Measurements from ENCODE around the gene PAPPA2.

PAPPA2 gene

DNA sequence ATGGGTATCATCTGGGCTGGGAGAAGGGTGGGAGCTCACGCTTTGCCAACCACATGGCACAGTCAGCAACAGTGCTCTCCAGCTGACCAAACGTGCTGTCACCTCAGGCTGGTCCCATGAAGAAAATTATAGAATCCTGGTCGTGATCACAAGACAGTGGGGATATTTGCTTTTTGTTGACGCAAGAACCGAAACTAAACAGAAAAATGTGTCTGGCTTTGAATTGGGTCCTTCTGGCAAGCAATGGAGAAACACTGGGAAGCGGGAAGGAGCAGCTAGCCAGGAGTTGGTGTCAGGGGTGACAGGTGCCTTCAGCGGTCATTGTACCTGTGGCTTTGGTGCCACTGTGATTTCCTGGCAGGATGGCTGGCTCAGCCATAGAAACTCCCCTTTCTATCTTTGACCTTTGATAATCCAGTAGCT lies 304.8 kb downstream of the PAPPA2 start:
- DNase-seq (ENCODE audit: low read depth), result no peak

DNA sequence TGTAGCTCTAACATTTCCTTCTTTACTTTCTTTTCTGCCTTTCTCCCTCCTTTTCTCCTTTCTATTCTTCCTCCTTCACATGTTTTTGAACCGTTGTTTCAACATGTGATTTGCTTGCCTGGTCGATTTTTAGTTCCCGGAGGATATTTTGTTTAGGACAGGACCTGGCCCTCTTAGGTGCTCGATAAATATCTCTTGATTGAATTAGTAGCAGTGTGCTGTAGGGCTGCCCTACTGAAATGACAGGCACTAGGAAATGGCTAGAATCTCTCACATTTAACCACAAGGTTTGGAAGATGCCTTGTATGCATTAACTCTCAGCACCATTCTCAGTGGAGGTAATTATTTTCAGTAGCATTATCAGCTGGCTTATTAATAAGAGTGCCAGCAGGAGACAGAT lies 305.6 kb downstream of the PAPPA2 start:
- DNase-seq (ENCODE audit: low read depth), result no peak

GRCh38 chr1:176770066-176770465 lies 307.1 kb downstream of the PAPPA2 start:
- no peak for DNase-seq (ENCODE audit: low read depth)

DNA sequence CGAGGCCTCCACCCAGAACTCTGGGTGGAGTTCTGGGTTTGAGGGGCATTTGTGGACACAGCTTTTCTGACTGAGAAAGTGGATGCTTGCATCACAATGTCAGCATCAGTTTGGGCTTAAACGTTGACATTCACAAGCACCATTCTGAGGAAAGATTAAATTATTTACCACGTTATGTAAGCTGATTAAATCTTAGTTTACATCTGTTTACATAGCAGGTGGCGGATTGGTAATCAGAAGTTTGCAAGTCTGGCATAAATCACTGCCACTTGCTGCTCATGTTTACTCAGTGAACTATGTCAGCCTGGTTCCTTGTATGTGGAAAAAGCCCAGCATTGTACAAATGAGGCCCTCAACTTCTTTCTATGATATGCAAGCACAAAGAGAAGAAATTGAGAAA lies 310.1 kb downstream of the PAPPA2 start:
- no peak for DNase-seq (ENCODE audit: low read depth)

DNA sequence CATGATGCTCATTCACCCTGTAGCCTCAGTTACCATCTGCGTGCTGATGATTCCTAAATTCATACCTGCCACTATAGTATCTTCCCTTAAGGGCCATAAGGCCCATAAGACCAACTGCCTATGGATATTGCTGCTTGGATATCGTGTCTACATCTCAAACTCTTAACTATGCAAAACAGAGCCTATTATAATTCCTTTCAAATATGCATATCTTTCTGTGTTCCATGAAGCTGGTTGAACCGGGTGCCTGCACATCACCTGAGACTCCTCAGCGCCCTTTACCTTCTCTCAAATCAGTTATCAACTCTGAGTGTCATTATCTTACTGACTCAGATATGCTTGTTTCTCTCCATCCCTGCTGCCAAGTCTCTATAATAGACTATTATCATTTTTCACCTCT lies 311.2 kb downstream of the PAPPA2 start:
- no peak for DNase-seq (ENCODE audit: low read depth)

- DNase-seq (ENCODE audit: low read depth), result no peak
These were observed 312.4 kb downstream of the PAPPA2 start for GRCh38 chr1:176775378-176775777.

DNA sequence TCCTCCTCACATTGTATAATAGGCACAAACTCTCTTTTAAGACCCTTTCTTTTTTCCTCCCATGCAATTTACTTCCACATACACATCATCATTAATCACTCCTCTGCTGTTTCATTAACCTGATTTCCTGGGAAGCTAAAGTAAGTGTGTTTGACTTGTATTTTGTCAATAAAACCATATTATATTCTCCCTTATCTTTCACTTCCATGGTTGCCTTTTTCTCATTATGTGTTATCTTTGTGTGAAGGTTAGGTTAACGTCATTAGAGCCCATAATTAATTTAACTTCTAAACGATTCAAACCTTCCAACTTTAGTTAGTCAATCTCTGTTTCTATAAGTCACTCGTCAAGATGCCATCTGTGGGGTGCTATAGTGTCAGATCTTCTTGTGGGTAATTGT lies 313.0 kb downstream of the PAPPA2 start:
- DNase-seq (ENCODE audit: low read depth), result no peak

DNA sequence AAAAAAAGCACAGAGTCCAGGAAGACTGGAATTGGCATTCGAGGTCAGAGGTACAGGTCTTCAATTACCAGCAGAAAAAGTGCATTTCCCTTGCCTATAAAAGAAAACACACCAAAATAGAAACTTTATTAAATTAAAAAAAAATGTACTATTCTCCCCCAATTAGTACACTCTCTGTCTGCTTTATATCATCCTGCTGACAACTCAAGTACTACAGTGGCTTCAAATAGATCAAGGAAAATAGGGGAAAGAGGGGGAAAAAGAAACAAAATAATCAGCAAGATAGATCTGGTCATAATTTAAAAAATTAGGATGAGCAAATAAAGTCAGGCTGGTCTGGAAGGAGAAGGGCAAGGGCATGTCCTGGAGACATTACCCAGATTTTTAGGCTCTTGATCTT lies 315.1 kb downstream of the PAPPA2 start:
- no peak for DNase-seq (ENCODE audit: low read depth)

GRCh38 chr1:176779992-176780328 lies 317.0 kb downstream of the PAPPA2 start:
- no peak for DNase-seq (ENCODE audit: low read depth)

DNA sequence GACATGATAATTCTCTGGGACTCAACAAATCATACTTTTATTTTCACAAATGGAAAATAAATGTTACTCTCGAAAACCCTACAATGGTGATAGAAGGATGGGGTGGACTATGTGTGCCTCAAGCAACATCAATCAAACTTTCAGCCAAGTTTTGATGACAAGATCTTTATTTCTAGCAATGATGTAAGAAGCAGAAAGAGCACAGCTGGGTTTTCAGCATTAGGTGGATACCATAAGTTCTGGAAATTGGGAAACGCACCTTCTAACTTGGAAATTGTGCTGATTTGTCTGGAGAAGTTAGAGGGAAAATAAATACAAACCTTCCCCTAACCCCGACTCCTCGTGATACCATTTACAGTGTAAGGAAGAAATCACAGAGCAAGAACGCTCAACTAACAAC lies 320.3 kb downstream of the PAPPA2 start:
- DNase-seq (ENCODE audit: low read depth), result no peak

- DNase-seq (ENCODE audit: low read depth), result no peak
These were observed 322.1 kb downstream of the PAPPA2 start for GRCh38 chr1:176785056-176785455.

GRCh38 chr1:176785791-176786190 lies 322.8 kb downstream of the PAPPA2 start:
- no peak for DNase-seq (ENCODE audit: low read depth)

GRCh38 chr1:176786274-176786673 lies 323.3 kb downstream of the PAPPA2 start:
- DNase-seq (ENCODE audit: low read depth), result no peak

GRCh38 chr1:176789571-176790090 lies 326.7 kb downstream of the PAPPA2 start:
- DNase-seq (ENCODE audit: low read depth), result peak; percentile 7

- no peak for DNase-seq (ENCODE audit: low read depth)
These were observed 327.8 kb downstream of the PAPPA2 start for GRCh38 chr1:176790786-176791185.

DNA sequence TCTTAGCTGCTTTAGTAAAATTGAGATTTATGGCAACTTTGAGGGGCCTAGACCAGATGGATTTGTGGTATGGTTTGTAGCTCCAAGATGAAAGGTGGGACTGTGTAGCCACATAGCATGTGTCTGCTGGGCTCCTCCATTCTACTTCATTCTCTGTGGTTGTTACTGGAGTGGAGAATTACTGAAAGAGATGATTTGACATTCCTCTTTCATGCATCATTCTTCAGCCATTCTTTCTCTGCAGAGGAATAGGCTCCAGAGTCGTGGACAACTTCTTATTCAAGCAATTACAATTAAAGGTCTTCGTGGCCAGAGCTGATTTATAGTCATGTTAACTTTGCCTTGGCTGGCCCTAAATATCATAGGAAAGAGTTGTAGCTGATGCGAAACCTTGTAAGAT lies 328.9 kb downstream of the PAPPA2 start:
- DNase-seq (ENCODE audit: low read depth), result no peak

DNA sequence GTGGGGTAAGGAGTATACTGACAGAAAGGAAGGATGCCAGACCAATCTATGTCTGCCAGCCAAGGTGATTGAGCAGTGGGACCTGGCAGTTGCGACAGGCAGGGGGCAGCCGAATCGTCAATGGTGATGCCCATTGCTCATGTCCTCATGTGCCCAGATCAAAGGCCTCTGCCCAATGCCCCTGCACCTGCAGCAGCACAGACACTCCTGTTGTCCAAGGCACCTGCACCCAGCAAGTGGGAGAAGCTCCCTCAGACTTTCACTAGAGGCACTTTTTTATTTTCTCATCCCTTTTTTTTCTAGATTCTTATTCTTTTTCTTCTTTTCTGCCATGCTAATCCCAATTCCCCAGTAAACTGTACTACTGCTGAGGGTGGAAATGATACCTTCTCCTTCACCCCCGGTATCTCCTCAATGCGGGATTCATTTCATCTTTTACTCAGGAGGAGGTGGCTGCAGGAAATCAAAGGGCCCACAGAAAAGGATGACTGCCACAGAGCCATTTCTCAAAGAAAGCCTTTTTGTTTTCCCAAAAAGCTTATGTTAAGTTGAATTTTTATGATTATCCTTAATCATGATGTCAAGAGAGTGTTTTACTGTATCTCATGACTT lies 332.0 kb downstream of the PAPPA2 start:
- no peak for DNase-seq (ENCODE audit: low read depth)

DNA sequence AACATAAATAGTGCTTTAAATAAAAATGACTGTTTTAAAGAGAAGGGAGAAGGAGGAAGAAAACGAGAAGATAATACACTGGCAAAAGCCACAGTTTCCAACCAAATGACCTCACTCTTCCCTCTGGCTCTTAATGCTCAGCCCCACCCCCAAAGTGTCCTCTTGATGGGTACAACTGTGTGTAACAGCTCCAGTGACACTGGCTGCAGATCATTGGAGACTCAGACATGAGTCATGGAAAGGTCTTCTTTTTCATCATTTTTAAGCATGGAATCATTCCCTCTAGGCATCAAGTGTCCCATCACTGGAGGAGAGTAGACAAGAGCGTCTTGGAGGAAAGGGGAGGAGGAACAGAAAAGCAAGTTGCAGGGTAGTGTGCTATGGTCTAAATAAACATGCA lies 333.0 kb downstream of the PAPPA2 start:
- no peak for DNase-seq (ENCODE audit: low read depth)

- no peak for DNase-seq (ENCODE audit: low read depth)
These were observed 333.6 kb downstream of the PAPPA2 start for GRCh38 chr1:176796583-176796982.

GRCh38 chr1:176799327-176799726 lies 336.4 kb downstream of the PAPPA2 start:
- no peak for DNase-seq (ENCODE audit: low read depth)

- no peak for DNase-seq (ENCODE audit: low read depth)
These were observed 338.1 kb downstream of the PAPPA2 start for GRCh38 chr1:176800978-176801513.

- no peak for DNase-seq (ENCODE audit: low read depth)
These were observed 338.6 kb downstream of the PAPPA2 start for GRCh38 chr1:176801514-176802020.

GRCh38 chr1:176802316-176802715 lies 339.3 kb downstream of the PAPPA2 start:
- DNase-seq (ENCODE audit: low read depth), result no peak

GRCh38 chr1:176803042-176803441 lies 340.1 kb downstream of the PAPPA2 start:
- DNase-seq (ENCODE audit: low read depth), result no peak

All from iris pigment epithelial cell (primary cell).